ENCODE results near the gene FKBP1A. TPM values are rescaled to one million over a fixed set of nuclear protein-coding genes. Genes with fewer than 3 reads are reported as not detected.

FKBP1A gene
- total RNA-seq, 2 donors from 2014 or later: 77.9 to 113 TPM

Other genes starting within 250 kb of the FKBP1A start
- gene TMEM74B, start 208.1 kb downstream of the FKBP1A start, total RNA-seq: under 1 TPM in 1 of 2 donors, not detected in 1; 0.32 TPM
- gene C20orf202, start 189.6 kb downstream of the FKBP1A start, total RNA-seq: under 1 TPM; 0.22 to 0.68 TPM
- not detected for gene RAD21L1, start 167.0 kb downstream of the FKBP1A start, total RNA-seq
- gene SNPH, start 126.8 kb downstream of the FKBP1A start, total RNA-seq: 1 to 10 TPM; 6.7 to 9.4 TPM
- gene SDCBP2, start 63.9 kb downstream of the FKBP1A start, total RNA-seq: 1 to 10 TPM; 1.2 to 2.3 TPM
- gene NSFL1C, start 73.8 kb upstream of the FKBP1A start, total RNA-seq: 10 to 100 TPM; 57.7 to 63.1 TPM
- 1 to 10 TPM in 1 of 2 donors, under 1 TPM in 1; 0.78 to 1.8 TPM for gene SIRPB2, start 98.4 kb upstream of the FKBP1A start, total RNA-seq
- not detected for gene SIRPD, start 164.7 kb upstream of the FKBP1A start, total RNA-seq
- 1 to 10 TPM; 4.4 to 4.6 TPM for gene SIRPB1, start 227.0 kb upstream of the FKBP1A start, total RNA-seq